ENCODE measurements around the gene NUP210. TPM values are rescaled to one million over a fixed set of nuclear protein-coding genes. Genes with fewer than 3 reads are reported as not detected.

The NUP210 gene
- total RNA-seq, 1 donor from 2014 or later, result 91.9 TPM

DNA sequence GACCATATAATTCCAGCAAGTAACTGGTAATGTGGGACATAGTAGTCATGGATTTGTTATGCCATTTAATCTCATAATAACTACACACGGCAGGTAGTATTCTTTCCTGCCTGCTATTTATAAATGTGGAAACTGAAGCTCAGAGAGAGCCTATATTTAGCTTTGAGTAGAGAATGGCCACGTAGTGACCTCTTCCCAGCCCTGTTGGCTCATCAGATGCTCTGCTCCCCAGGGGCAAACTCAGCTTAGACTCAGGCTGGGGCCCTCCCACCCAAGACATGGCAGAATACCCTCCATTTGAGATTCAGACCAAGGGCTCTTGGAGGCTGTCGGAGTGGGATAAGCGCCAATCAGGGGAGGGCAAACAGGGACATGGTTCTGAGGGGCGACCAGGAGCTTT lies 42.7 kb upstream of the NUP210 start:
- no peaks in the 10 kb centered on the region for H3K9me3 Mint-ChIP-seq
- ATAC-seq (ENCODE audit: low read depth) (no peak), DNase-seq (no peak)
- peaks cover 3% of the 10 kb centered on the region for H3K4me1 Mint-ChIP-seq
- peaks cover 9% of the 10 kb centered on the region for H3K27me3 Mint-ChIP-seq
- H3K27ac Mint-ChIP-seq, result no peak overlapping the region
- no peaks in the 10 kb centered on the region for H3K36me3 Mint-ChIP-seq (ENCODE audit: low read depth)
- POLR2A ChIA-PET, result interaction anchor here (0.8 to 1.1 kb wide), 2 partner anchors 10 to 17 kb away, joined by 3 to 4 read pairs; partner anchors contain the start of gene HDAC11
- intact Hi-C loops (cut with micrococcal nuclease), result no loop called here
- no peak overlapping the region for H3K4me3 Mint-ChIP-seq
- TF ChIP-seq, protein P1, sequence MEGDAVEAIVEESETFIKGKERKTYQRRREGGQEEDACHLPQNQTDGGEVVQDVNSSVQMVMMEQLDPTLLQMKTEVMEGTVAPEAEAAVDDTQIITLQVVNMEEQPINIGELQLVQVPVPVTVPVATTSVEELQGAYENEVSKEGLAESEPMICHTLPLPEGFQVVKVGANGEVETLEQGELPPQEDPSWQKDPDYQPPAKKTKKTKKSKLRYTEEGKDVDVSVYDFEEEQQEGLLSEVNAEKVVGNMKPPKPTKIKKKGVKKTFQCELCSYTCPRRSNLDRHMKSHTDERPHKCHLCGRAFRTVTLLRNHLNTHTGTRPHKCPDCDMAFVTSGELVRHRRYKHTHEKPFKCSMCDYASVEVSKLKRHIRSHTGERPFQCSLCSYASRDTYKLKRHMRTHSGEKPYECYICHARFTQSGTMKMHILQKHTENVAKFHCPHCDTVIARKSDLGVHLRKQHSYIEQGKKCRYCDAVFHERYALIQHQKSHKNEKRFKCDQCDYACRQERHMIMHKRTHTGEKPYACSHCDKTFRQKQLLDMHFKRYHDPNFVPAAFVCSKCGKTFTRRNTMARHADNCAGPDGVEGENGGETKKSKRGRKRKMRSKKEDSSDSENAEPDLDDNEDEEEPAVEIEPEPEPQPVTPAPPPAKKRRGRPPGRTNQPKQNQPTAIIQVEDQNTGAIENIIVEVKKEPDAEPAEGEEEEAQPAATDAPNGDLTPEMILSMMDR (IDR thresholded peaks at IDR 0.05), result no peak
- CTCF ChIA-PET, result interaction anchor here (1.0 kb wide), 2 partner anchors 11 to 371 kb away, joined by 4 to 6 read pairs; no protein-coding TSS in a partner anchor

DNA sequence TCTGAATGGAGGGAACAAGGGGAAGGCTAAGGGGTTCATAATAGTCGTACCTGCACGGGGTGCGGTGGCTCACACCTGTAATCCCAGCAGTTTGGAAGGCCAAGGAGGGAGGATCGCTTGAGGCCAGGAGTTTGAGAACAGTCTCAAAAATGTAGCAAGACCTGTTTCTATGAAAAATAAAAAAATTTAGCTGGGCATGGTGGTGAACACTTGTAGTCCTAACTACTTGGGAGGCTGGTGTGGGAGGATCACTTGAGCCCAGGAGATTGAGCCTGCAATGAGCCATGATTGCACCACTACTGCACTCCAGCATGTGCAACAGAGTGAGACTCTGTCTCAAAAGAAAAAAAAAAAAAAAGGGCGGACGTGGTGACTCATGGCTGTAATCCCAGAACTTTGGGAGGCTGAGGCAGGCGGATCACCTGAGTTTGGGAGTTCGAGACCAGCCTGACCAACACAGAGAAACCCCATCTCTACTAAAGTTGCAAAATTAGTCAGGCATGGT lies 42.1 kb upstream of the NUP210 start:
- CTCF ChIA-PET, result interaction anchor here (1.5 to 2.3 kb wide), 3 partner anchors 11 to 370 kb away, joined by 3 to 8 read pairs (median 5); no protein-coding TSS in a partner anchor
- no peak for DNase-seq
- Mint-ChIP-seq H3K9me3 (no peaks in the 10 kb centered on the region), H3K27me3 (peaks cover 9% of the 10 kb centered on the region), H3K4me1 (peaks cover 3% of the 10 kb centered on the region), H3K4me3 (no peak overlapping the region), H3K27ac (no peak overlapping the region), H3K36me3 (ENCODE audit: low read depth) (no peaks in the 10 kb centered on the region)
- intact Hi-C loops (cut with micrococcal nuclease), result no loop called here
- POLR2A ChIA-PET, result interaction anchor here (0.8 to 1.3 kb wide), 3 partner anchors 9 to 17 kb away, joined by 3 to 4 read pairs (median 3); partner anchors contain the start of gene HDAC11
- ATAC-seq (ENCODE audit: low read depth), result no peak
- TF ChIP-seq, protein P1 (IDR thresholded peaks at IDR 0.05), result no peak

- ATAC-seq (ENCODE audit: low read depth) (peak; percentile 90), DNase-seq (peak; percentile 58)
- Mint-ChIP-seq H3K27ac (peak overlapping the region; percentile 24), H3K36me3 (ENCODE audit: low read depth) (no peaks in the 10 kb centered on the region), H3K27me3 (peaks cover 9% of the 10 kb centered on the region), H3K4me1 (peaks cover 3% of the 10 kb centered on the region), H3K4me3 (no peak overlapping the region), H3K9me3 (no peaks in the 10 kb centered on the region)
- intact Hi-C loops (cut with micrococcal nuclease), result no loop called here
- ChIA-PET CTCF (interaction anchor here (0.7 to 2.3 kb wide), 8 partner anchors 10 to 369 kb away, joined by 3 to 8 read pairs (median 3); no protein-coding TSS in a partner anchor), POLR2A (interaction anchor here (1.1 to 1.3 kb wide), 2 partner anchors 10 to 18 kb away, joined by 3 read pairs; partner anchors contain the start of gene HDAC11)
- TF ChIP-seq, protein P1 (IDR thresholded peaks at IDR 0.05), result peak; percentile 25
These were observed 41.3 kb upstream of the NUP210 start for GRCh38 chr3:13461169-13462124.

- peaks cover 9% of the 10 kb centered on the region for H3K27me3 Mint-ChIP-seq
These were observed 40.2 kb upstream of the NUP210 start for GRCh38 chr3:13460341-13460736.

More at GRCh38 chr3:13460341-13460736, 40.2 kb upstream of the NUP210 start:
- Mint-ChIP-seq H3K4me1 (peaks cover 3% of the 10 kb centered on the region), H3K36me3 (ENCODE audit: low read depth) (no peaks in the 10 kb centered on the region), H3K27ac (no peak overlapping the region), H3K9me3 (no peaks in the 10 kb centered on the region), H3K4me3 (no peak overlapping the region)
- ChIA-PET CTCF (interaction anchor here (0.8 to 2.3 kb wide), 4 partner anchors 9 to 104 kb away, joined by 3 to 8 read pairs (median 3); no protein-coding TSS in a partner anchor), POLR2A (no interaction called here)
- TF ChIP-seq, protein P1 (IDR thresholded peaks at IDR 0.05), result no peak
- intact Hi-C loops (cut with micrococcal nuclease), result no loop called here
- DNase-seq (no peak), ATAC-seq (ENCODE audit: low read depth) (no peak)
